Gastroesophageal sphincter (tissue), 4 donors: ENCODE results near the gene DEPDC5. TPM values are rescaled to one million over a fixed set of nuclear protein-coding genes. Genes with fewer than 3 reads are reported as not detected.
"Not testable (repeated sequence)": the region's sequence is repeated elsewhere in the genome, so short reads cannot be mapped to it uniquely, and the experiment has no call there.

ENCODE experiments used
- ATAC-seq: fragments of 150-250 bp; one replicate; pipeline ENCODE4 v1.9.1; 2016; ENCODE audit warnings: mild to moderate bottlenecking, moderate library complexity
- H3K27ac ChIP-seq, 4 donors: fragments of 200-600 bp; sonication (generic) in 3 of 4; 1 replicate in 3 of 4; 2 replicates in 1 of 4; pipeline ENCODE4 v1.5.1; 2016 to 2019
- H3K27me3 ChIP-seq: fragments of 200-600 bp; sonication (generic); one replicate; pipeline ENCODE4 v1.5.1; 2019
- H3K36me3 ChIP-seq, 2 donors: fragments of 200-600 bp; sonication (generic); one replicate each; pipeline ENCODE4 v1.5.1; 2019; ENCODE audit warnings: control low read depth in 1 of 2
- H3K4me1 ChIP-seq, 3 donors: fragments of 200-600 bp; sonication (generic); 1 replicate in 2 of 3; 2 replicates in 1 of 3; pipeline ENCODE4 v1.5.1; 2016 to 2019; ENCODE audit warnings: control low read depth in 2 of 3
- H3K4me3 ChIP-seq, 2 donors: fragments of 200-600 bp; sonication (generic); one replicate each; pipeline ENCODE4 v1.5.1; 2019; ENCODE audit warnings: mild to moderate bottlenecking in 1 of 2, moderate library complexity in 1 of 2
- H3K9me3 ChIP-seq, 3 donors: fragments of 200-600 bp; sonication (generic); one replicate each; pipeline ENCODE4 v1.5.1; 2017 to 2019; ENCODE audit warnings: control low read depth in 2 of 3
- EP300 ChIP-seq: sonication (generic); formaldehyde crosslinking; IDR thresholded peaks from one replicate; pipeline ENCODE4 v1.6.1; 2017; ENCODE audit warnings: antibody characterized with exemption, mild to moderate bottlenecking
- POLR2A ChIP-seq, 2 donors: fragments of 450-650 bp; IDR thresholded peaks; one replicate each; pipeline ENCODE4 v1.6.1; 2017; ENCODE audit warnings: antibody characterized with exemption in 2 of 2, mild to moderate bottlenecking in 2 of 2, moderate library complexity in 1 of 2
- POLR2AphosphoS5 ChIP-seq: sonication (generic); formaldehyde crosslinking; IDR thresholded peaks from one replicate; pipeline ENCODE4 v1.6.1; 2017; ENCODE audit warnings: antibody characterized with exemption
- WGBS, 2 donors: methylation state at CpG; one replicate each; pipeline ENCODE4 v1.1.5; 2018; ENCODE audit warnings: low coverage in 1 of 2; 5-methylcytosine and 5-hydroxymethylcytosine counted together
- total RNA-seq, 4 donors: library from RNA; depleted of rRNA; stranded (reverse); fragments of >200 nt; gene quantifications; one replicate each; pipeline ENCODE4 v1.1.0, GENCODE V29; 2016
- TF ChIP-seq, protein P1 (sequence below), 4 experiments: fragments of 200-600 bp in 2 of 4; fragments of 450-650 bp in 2 of 4; sonication (generic) in 1 of 4; IDR thresholded peaks; one replicate each; pipeline ENCODE4 v1.5.1; 2017 to 2019; ENCODE audit warnings: antibody characterized with exemption in 4 of 4, mild to moderate bottlenecking in 2 of 4, moderate library complexity in 2 of 4

DEPDC5 gene
- total RNA-seq, 4 donors from 2014 or later = 10.5 to 27.9 (median 16.0) TPM

GRCh38 chr22:31776231-31776630, 22.4 kb downstream of the DEPDC5 start:
- H3K4me1 ChIP-seq = no peaks in the 10 kb centered on the region
- H3K4me3 ChIP-seq = no peak overlapping the region
- ATAC-seq = no peak
- WGBS, 2 donors = 96% methylated on average over 4 of the region's 4 CpGs; no CpG with 5 or more reads in 1 of the 2 donors
- TF ChIP-seq POLR2AphosphoS5 = no peak
- TF ChIP-seq EP300 = no peak
- TF ChIP-seq POLR2A (IDR thresholded peaks at IDR 0.05) = no peak
- TF ChIP-seq, protein P1, sequence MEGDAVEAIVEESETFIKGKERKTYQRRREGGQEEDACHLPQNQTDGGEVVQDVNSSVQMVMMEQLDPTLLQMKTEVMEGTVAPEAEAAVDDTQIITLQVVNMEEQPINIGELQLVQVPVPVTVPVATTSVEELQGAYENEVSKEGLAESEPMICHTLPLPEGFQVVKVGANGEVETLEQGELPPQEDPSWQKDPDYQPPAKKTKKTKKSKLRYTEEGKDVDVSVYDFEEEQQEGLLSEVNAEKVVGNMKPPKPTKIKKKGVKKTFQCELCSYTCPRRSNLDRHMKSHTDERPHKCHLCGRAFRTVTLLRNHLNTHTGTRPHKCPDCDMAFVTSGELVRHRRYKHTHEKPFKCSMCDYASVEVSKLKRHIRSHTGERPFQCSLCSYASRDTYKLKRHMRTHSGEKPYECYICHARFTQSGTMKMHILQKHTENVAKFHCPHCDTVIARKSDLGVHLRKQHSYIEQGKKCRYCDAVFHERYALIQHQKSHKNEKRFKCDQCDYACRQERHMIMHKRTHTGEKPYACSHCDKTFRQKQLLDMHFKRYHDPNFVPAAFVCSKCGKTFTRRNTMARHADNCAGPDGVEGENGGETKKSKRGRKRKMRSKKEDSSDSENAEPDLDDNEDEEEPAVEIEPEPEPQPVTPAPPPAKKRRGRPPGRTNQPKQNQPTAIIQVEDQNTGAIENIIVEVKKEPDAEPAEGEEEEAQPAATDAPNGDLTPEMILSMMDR (IDR thresholded peaks at IDR 0.05) = no peak
- no peak overlapping the region for H3K27ac ChIP-seq
- no peaks in the 10 kb centered on the region for H3K9me3 ChIP-seq
- no peaks in the 10 kb centered on the region for H3K27me3 ChIP-seq
- H3K36me3 ChIP-seq = peaks cover 0 to 97% of the 10 kb centered on the region in 2 donors

DNA sequence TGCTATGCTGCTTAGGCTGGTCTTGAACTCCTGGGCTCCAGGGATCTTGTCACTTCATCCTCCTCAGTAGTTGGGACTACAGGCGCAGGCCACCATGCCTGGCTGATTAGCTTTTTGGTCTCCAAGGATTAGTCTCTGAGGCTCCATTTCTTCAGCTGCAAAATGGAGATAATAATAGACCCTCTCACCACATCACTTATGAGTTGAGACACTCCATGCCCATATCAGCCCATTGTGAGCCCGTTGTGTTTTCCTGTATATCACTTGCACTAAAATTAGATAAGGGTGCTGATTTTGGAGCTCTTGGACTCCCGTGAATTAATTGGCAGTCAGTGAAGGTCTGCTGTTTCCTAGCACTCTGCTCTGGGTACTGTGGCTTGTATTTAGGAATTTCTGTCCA, 36.0 kb downstream of the DEPDC5 start:
- Histone ChIP-seq H3K36me3 (peaks cover 0 to 85% of the 10 kb centered on the region in 2 donors), H3K4me1 (no peaks in the 10 kb centered on the region), H3K27me3 (no peaks in the 10 kb centered on the region), H3K4me3 (no peak overlapping the region), H3K9me3 (no peaks in the 10 kb centered on the region), H3K27ac (no peak overlapping the region)
- ATAC-seq = no peak
- TF ChIP-seq EP300 = no peak
- TF ChIP-seq, protein P1 (IDR thresholded peaks at IDR 0.05) = no peak
- TF ChIP-seq POLR2A (IDR thresholded peaks at IDR 0.05) = no peak
- no peak for TF ChIP-seq POLR2AphosphoS5
- WGBS, 2 donors = 63 to 89% methylated on average over 3 of the region's 3 CpGs

DNA sequence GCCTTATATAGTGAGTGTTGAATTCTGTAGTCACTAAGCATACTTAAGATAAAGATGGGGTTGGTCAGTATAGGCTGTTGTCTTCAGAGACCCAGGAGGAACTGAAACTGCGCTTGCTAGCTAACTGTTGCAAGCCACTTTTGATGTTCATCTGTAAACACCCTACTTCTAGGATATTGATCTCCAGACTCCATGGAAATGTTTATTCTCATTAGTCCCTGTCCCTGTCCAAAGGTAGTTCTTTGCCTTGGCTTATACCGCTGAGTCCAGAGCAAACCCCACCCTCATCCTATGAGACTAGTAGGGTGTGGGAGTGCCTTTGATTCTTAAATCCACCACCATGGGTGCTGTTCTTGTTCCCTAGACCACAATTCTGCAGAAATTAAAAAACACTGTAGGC, 36.4 kb downstream of the DEPDC5 start:
- no peak overlapping the region for H3K4me3 ChIP-seq
- peaks cover 0 to 85% of the 10 kb centered on the region in 2 donors for H3K36me3 ChIP-seq
- TF ChIP-seq, protein P1 (IDR thresholded peaks at IDR 0.05) = no peak
- TF ChIP-seq POLR2AphosphoS5 (no peak), EP300 (no peak), POLR2A (IDR thresholded peaks at IDR 0.05) (no peak)
- no peaks in the 10 kb centered on the region for H3K9me3 ChIP-seq
- H3K27me3 ChIP-seq = no peaks in the 10 kb centered on the region
- ATAC-seq = no peak
- 95 to 100% methylated on average over 2 of the region's 2 CpGs for WGBS, 2 donors
- no peak overlapping the region for H3K27ac ChIP-seq
- no peaks in the 10 kb centered on the region for H3K4me1 ChIP-seq

DNA sequence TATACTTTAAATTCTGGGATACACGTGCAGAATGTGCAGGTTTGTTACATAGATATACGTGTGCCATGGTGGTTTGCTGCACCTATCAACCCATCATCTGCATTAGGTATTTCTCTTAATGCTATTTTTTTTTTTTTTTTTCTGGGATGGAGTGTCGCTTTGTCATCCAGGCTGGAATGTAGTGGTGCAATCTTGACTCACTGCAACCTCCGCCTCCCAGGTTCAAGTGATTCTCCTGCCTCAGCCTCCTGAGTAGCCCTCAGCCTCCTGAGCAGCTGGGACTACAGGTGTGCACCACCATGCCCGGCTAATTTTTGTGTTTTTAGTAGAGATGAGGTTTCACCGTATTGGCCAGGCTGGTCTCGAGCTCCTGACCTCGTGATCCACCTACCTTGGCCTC, 45.5 kb downstream of the DEPDC5 start:
- not testable (repeated sequence) for H3K9me3 ChIP-seq, H3K27ac ChIP-seq, H3K27me3 ChIP-seq, H3K4me3 ChIP-seq, H3K4me1 ChIP-seq, ATAC-seq
- H3K36me3 ChIP-seq = peaks cover 0 to 100% of the 10 kb centered on the region in 2 donors
- 76 to 79% methylated on average over 5 to 6 of the region's 8 CpGs for WGBS, 2 donors

- Histone ChIP-seq H3K36me3 (peaks cover 0 to 100% of the 10 kb centered on the region in 2 donors), H3K4me3 (no peak overlapping the region), H3K27me3 (no peaks in the 10 kb centered on the region), H3K9me3 (no peaks in the 10 kb centered on the region), H3K27ac (no peak overlapping the region), H3K4me1 (no peaks in the 10 kb centered on the region)
- ATAC-seq = no peak
- no peak for TF ChIP-seq POLR2AphosphoS5
- TF ChIP-seq POLR2A (IDR thresholded peaks at IDR 0.05) = no peak
- TF ChIP-seq, protein P1 (IDR thresholded peaks at IDR 0.05) = no peak
- TF ChIP-seq EP300 = no peak
Observed at GRCh38 chr22:31800065-31800464, 46.2 kb downstream of the DEPDC5 start.

DNA sequence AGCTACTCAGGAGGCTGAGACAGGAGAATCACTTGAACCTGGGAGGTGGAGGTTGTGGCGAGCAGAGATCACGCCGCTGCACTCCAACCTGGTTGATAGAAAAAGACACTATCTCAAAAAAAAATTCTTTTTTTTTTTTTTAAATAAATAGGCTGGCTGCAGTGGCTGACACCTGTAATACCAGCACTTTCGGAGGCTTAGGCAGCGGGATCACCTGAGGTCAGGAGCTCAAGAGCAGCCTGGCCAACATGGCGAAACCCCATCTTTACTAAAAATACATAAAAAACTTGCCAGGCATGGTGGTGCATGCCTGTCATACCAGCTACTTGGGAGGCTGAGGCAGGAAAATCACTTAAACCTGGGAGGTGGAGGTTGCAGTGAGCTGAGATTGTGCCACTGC, 47.0 kb downstream of the DEPDC5 start:
- 100% methylated on average over 3 to 6 of the region's 6 CpGs for WGBS, 2 donors
- H3K4me1 ChIP-seq, H3K9me3 ChIP-seq, ATAC-seq, H3K27me3 ChIP-seq, H3K27ac ChIP-seq, H3K4me3 ChIP-seq: not testable (repeated sequence)
- H3K36me3 ChIP-seq = peaks cover 0 to 100% of the 10 kb centered on the region in 2 donors
